Embryonic facial prominence (tissue), 1 donor: ENCODE results near the gene GNAZ.
"Not testable (repeated sequence)": the region's sequence is repeated elsewhere in the genome, so short reads cannot be mapped to it uniquely, and the experiment has no call there.

Source experiments
- DNase-seq: peaks from one replicate; pipeline ENCODE4 v3.0.0-alpha.2; 2016; ENCODE audit errors: extremely low spot score

Gene GNAZ

DNA sequence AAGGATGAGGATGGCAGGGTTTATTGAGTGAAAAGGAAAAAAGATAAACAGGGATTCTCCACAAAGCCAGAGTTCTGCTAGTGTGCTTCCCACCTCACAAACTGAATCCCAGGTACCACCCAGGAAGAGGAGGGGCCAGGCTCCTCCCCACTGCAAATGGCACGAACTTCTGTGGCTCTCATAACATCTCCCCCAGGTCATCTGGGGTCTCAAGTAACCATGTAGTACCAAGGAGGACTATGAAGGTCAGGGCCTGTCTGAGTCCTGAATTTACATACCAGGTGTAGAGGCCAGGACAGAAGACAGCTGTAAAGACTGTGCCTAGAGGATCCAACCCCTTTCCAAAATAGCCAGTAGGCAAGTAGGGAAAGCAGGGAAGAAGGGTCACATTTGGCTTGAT lies 25.7 kb upstream of the GNAZ start:
- no peak for DNase-seq

DNA sequence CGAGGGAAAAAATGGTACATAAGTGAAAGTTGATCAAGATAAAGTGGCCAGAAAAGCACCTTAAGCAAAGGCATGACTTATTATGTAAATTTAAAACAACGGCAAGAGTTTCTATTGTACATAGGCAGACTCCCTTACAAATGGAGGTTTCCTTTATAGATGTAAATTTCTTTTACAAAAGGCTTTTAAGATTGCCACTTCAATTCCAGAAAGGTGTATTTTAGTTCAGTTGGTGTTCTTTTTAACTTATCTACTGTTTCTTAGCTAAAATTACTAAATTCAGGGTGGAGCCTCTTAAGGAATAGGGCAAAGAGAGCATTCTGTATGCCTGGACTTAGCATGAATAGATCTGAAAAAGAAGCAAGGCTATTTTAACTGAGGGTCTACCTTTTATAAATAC lies 24.9 kb upstream of the GNAZ start:
- DNase-seq = no peak

DNA sequence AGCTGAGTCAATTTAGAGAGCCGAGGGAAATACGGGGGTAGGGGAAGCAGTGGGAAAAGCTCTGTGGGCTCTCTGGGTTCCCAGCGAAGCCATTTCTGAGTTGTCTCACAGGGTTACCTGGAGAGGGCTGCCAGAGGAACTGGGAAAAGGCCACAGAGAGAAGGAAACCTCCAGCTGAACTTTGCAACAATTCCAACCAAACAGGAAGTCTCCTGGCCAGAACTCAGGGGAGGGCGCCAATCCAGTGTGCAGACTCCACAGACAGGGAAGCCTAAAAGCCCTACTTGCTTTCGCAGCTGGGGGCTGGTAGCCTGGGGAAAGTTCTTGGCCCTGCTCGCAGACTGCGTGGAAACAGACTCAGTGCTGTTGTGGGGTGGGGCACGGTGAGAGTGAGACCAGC lies 23.1 kb upstream of the GNAZ start:
- DNase-seq = no peak

DNA sequence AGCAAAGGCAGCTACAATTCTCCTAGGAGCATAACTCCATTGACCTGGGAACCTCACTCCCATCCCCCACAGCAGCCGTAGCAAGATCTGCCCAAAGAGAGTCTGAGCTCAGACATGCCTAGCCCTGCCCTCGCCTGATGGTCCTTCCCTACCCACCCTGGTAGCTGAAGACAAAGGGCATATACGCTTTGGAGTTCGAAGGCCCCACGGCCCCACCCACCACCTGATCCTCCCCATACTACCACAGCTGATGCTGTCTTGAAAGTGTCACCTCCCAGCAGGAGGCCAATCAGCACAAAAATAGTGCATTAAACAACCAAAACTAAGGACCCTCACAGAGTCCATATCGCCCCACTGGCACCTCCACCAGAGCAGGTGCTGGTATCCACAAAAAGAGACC lies 22.6 kb upstream of the GNAZ start:
- DNase-seq = no peak

DNA sequence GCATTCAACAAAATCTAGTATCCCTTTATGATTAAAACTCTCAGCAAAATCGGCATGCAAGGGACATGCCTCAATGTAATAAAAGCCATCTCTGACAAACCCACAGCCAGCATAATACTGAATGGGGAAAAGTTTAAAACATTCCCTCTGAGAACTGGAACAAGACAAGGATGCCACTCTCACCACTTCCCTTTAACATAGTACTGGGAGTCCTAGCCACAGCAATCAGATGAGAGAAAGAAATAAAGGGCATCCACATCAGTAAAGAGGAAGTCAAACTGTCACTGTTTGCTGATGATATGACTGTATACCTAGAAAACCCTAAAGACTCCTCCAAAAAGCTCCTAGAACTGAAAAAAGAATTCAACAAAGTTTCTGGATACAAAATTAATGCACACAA lies 19.8 kb upstream of the GNAZ start:
- DNase-seq = not testable (repeated sequence)

DNA sequence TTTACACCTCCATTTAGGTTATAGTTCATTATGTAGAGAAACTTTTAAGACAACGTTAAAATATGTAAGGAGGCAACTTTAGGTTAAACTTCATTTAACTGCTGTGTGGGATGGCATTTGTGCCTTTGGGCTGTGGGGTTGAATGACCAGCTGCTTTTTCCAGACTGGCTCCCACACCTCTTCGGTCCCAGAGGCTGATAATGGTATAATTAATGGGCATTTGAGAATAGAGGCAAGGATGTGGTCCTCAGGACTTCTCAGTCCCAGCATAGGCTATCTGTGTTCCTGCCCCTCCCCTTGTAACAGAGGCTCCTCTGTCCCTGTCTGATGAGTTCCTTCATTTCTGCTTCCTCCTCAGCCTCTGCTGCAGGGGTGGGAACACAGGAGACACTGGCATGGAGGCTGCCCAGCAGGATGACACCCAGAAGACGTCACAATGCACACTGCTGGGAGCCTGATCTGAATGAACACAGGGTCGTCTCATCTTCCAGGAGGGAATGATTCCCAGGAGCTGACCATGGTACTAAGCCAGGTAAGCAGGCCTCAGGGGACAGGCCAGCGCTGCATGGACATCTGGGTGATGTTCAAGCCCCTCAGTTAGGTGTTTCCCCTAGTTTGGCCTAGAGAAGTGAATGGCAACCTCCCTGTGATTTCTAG lies 17.1 kb upstream of the GNAZ start:
- DNase-seq = no peak

DNA sequence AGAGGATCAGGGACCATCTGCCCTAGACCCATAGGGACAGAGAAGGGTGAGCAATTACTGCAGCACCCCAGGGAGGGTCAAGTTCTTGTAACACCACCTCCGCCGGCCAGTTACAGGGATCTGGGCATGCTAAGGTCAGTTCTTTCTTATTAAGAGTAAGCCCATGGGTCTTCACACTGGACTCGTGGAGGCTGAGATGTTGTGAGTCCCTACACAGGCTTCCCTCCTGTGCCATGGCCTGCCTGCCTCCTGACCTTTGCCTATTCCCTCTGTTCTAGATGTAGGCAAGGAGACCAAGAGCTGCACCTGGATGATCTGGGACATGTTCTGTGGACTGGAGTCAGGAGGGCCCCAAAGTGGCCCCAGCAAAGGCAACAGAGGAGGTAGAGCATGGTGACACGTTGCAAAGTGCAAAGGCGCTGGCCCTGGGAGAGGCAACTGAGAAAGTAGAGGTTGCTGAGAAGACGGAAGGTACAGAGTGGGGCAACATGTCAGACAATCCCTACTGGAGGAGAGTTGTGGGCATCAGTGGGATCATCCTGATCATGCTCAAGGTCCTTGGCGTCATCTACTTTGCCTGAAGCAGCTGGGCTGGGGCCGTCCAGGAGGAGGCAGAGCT lies 16.3 kb upstream of the GNAZ start:
- no peak for DNase-seq

DNA sequence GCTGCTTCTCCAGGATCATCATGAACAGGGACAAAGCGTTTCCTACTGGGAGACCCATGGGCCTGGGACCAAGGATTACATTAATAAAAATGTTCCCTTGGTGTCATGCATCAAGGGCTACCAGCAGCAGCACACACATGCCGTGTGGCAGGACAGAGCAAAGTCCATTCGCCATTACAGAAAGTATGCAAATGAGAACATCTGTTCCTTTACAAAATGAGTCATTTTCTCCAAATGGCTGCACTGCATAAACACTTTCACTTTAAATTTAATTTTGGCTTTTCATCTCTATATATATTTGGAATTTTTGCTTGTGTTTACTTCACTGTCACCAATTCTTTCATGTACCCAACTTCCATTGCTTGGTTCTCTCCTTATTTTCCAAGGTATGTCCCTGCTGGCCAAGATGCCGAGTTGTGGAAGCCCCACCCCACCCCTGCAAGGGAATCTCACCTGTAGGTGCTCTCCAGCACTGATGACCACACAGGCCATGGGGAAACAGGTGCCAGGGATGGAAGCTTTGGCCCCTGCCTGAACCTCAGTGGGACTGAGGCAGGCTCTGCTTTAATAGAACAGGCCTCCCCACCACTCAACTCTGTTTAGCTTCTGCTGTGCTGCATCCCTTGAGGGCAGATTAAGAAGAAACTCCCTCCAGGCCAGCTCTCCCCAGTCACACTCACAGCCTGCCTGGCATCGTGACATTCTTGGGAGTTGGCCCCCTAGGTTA lies 15.6 kb upstream of the GNAZ start:
- DNase-seq = no peak

DNA sequence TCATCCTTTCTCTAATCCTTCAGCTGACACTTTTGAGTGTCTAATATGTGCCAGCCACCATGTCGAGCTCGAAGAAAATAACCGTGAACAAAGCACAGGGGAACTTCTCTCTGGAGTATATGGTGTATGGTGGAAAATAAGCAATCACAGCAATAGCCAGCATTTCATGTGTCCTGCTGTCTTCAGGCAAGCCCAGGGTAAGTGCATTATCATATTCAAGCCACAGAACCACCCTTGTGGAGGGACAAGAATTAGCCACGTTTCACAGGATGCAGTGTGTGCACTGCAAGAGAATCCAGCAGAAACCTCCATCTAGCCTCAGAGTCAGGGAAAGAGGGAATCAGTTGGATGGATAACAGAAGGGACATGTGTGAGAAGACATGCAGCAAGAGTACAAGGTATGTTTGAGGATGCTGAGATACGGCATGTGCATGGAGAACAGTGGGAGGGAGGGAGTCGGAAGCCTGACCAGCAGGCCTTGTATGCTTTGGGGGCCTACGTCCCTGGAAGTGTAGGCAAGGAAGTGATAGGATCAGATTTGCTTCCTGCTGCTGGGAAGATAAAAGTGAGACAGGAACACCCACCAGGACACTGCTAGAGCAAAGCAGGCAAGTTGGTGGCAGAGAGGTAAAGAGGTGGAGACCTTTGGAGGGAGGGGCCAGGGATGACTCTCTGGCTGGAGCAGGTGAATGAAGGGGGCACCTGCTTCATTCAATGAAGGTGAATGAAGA lies 14.7 kb upstream of the GNAZ start:
- no peak for DNase-seq

DNA sequence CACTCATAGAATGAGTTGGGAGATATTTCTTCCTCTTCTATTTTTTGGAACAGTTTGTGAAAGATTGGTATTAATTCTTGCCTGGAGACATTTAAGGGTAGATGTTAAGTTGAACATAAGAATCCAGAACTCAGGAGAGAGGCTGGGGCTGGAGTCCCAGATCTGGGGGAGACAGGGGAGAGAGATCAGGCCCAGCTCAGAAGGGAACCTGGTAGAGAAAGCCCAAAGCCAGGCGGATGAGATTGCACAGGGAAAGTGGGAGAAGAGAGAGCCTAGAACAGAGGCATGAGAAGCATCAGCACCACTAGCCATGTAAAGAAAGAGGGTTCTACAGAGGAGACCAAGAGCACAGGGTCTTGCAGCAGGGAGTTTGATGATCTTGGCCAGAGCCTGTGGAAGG lies 13.0 kb upstream of the GNAZ start:
- DNase-seq = no peak

DNA sequence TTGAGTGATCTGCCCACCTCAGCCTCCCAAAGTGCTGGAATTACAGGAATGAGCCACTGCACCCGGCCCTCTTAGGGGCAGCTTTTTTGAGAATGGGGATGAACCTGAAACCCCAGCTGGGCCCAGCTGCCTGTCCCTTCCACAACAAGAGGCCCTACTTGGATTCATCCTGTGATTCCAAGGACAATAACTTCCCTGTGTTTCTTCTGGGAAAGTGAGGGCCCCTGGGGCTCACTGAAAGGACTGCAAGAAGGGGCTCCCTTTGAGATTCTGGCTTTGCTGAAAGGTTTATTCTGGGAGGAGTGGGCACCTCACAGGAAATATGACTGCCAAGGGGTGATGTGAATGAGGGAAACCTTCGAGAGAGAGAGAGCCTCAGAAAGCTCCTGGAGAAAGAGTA lies 12.3 kb upstream of the GNAZ start:
- DNase-seq = no peak

DNA sequence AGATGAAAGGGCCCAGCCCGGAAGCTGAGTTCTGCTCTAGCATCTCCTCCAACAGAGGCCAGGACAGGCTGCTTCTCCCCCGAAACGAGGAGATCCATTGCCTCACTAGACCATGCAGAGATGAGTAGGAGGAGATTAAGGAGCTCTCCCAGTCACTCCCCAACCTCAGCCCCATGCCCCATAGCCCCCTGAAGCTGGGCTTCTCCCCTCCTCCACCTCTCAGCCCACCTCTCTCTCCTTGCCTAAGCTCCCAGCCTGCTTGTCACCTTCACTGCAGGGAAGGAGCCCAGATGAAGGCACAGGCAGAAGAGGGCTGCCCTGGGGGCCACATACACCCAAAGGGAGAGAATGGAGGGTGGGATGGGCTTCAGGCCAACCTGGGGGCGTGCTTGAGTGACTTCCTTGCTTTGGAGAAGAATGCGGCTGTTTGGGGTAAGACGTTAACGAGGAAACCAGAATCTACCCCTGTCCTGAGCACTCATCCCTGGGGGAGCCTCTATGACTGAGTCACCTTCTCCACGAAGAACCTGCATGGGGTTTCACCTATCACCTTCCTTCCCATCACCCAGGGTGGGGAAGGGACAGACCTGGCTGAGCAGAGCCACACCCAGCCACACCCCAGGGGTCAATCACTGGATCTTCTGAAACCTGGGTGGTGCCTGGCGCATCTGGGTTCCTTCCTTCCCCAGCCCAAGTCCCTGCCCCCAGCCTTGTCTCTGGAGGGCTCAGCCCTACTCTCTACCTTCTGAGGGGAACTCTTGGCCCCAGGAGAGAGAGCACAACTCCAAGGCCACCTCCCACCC lies 11.6 kb upstream of the GNAZ start:
- no peak for DNase-seq

DNA sequence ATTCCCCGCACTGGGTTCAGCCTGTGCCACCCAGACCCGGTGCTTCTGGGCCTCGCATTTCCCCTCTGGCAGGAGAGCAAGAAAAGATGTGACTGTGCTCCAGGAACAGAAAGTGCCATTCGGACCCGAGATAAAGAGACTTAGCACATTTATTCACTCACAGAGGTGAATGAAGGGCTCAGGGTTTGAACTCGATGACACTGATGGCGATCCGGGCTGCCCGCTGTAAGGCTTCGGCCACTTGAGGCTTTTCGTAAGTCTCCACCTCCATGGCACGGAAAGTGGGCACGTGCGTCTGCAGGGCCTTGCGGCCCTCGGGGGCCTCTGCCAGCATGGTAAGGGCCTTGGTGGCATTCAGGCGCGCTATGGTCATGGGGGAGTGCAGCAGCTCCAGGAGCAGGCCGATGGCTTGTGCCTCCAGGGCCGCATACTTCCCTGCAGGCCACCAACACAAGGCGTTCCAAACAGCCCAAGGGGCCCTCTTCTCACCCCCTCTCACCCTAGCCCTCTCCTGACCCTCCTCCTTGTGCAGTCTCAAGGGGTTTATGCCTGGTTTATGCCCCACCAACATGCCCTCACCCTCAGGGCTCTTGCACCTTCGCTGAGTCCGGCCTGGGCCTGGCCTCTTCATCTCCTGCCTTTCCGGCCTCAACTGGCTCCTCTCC lies 10.9 kb upstream of the GNAZ start:
- no peak for DNase-seq

DNA sequence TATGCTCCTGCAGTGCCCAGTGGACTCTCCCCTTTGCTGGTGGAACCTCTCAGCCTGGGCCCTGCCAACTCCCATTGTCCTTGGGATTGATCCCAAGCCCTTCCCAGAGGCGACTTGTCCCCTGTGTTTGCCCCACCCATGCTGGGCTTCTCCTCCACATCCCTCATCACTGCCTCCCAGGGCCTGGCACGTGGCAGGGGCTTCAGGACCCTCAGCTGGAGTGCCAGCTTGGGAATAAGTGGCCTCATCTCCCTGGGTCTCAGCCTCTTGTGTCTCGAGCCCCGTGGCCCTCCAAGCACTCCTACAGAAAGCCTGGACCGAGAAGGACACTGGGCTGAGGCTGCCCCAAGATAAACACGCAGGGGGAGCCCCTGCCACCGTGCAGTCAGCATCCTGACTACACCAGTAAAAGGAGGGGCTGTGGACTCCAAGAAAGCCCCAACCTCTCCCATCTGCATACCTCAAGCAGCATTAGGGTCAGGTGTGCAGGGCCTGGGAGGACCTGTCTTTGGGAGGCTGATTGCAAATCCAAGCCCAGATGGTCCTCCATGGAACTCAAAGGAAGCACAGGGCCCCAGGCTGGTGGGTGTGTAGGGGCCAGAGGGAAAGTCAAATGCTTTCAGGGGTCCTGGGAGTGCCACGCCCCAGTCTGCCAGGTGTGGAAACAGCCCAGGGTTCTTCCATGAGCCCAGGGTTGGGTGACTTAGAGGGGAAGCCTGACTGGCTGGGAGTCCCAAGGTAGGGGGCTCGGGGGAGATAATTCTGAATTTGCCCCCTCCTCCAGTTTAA lies 9.5 kb upstream of the GNAZ start:
- DNase-seq = no peak

DNA sequence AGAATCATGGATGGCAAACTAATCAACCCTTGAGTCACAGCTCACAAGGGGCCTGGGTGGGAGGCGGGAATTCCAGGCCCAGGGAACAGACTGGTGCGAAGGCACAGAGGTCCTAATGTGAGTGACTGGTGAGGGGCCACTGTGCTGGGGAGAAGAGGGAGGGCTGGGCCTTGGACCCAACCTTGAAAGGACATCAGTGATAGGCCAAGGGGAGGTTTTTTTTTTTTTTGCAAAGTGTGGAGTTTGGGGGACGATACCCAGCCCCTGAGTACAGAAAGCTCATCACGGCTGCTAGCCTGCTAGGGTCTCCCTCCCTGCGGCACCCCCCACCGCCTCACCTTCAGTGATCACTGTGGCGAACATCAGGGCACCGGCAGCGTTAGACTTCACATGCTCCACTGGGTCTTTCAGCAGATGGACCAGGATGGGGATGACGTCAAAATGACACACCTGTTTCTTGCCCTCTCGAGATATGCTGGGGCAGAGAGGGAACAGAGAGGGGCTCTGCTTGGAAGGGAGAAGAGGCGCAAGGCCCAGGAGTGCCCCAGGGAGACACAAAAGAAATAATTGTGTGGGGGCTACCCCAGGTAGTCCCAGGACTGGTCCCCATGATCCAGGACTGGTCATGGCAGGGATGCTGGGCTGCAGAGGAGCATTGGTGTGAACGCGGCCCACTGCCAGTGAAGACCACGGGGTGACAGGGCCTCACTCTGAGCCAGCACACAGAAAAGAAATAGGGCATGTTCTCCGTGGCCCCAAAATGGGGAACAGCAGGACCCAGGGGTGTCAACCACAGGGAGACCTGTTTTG lies 8.6 kb upstream of the GNAZ start:
- DNase-seq = no peak

DNA sequence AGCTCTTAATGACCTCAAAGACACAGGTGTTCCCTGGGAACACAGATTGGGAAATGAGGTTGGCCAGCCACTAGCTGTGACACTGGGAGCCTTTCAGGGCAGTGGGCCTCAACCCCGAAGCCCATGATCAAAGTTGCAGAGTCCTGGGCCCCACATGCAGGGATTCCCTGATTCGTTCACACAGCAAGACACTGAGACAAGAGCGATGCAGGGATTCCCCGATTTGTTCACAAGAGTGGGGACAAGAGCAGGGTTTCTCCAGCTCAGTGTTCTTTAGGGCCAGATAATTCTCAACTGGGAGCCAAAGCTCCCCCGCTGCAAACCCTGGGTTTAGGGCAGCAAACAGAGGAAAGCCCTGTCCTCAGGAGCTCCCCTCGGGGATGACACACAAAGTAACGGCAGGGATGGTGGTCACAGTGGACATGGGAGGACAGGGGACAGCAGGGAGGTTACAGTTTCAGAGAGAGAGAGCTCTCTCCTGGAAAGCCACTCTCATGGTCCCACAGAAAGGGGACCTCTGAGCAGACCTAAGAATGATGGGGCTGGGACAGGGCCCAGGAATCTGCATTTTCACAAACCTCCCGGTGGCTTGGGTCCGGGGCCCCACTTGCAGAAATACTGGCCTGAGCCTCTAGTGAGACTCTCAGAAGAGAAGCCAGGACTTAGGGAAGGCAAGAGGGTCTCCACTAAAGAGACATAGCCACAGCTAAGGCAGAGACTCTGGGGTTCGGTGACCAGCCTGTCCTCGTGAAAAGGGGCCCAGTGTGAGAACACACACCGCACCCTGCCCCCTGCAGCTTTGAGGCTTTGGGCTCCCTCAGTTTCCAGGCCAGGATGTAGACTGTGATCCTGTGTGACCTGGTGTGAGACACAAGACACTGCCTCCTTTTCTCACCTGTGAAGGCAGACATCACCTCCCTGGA lies 7.4 kb upstream of the GNAZ start:
- no peak for DNase-seq

DNA sequence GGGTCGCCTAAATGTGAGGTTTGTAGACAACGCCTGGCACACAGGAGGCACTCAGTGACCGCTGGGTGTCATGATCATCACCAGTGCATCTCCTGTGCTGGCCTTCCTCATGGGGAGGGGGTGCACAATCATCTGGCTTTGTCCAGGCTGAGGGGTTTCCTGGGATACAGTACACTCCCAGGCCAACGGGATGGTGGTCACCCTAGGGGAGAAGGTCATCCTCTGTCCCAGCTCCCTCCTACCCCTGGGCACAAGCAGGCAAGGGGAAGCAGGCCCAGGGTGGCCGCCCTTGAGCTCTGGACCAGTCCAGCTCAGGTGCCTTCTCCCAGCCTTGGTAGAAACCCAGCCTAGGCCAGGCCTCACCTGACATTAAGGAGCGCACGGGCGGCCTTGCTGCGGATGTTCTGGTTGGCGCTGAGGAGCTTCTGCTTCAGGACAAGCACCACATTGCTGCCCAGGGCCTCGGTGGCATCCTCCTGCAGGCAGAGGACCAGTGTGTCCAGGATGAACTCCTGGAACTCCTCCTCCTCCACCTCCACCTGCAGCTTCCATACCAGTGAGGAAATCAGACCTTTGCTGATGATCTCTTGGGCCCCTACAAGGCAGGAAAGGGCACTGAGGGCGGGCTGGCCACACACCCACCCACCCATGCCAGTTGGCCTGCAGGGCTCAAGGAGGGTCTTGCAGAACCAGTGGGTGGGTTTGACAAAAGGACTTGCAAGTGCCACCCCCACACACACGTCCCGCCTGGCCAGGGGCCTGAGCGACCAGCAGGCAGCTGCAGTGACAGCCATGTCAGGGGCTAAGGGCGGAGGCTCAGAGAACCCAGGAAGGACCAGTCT lies 6.6 kb upstream of the GNAZ start:
- DNase-seq = no peak
